Hematopoietic multipotent progenitor cell (in vitro differentiated cells): ENCODE data around the gene NME1. TPM values are rescaled to one million over a fixed set of nuclear protein-coding genes. Genes with fewer than 3 reads are reported as not detected.
A peak's percentile ranks its signal among the peaks of the same experiment; 100 is the strongest.
"Not testable (repeated sequence)": the region's sequence is repeated elsewhere in the genome, so short reads cannot be mapped to it uniquely, and the experiment has no call there.

Experiments used
- DNase-seq, 3 donors: peaks; one replicate each; pipeline ENCODE4 v3.0.0-alpha.2; 2011 to 2015; ENCODE audit warnings: low read depth in 2 of 3, low spot score in 2 of 3
- total RNA-seq: library from RNA; depleted of rRNA; stranded (reverse); fragments of >200 nt; gene quantifications from one replicate; pipeline ENCODE4 v1.2.3, GENCODE V29; 2012

The NME1 gene
- total RNA-seq, 1 donor: 49.5 TPM

- DNase-seq: no peak
Observed at GRCh38 chr17:51144266-51145022, 8.9 kb upstream of the NME1 start.

GRCh38 chr17:51147650-51148049, 5.7 kb upstream of the NME1 start:
- no peak for DNase-seq

- DNase-seq: no peak
Observed at GRCh38 chr17:51149163-51149562, 4.2 kb upstream of the NME1 start.

- DNase-seq: no peak
Observed at GRCh38 chr17:51150932-51151331, 2.4 kb upstream of the NME1 start.

DNA sequence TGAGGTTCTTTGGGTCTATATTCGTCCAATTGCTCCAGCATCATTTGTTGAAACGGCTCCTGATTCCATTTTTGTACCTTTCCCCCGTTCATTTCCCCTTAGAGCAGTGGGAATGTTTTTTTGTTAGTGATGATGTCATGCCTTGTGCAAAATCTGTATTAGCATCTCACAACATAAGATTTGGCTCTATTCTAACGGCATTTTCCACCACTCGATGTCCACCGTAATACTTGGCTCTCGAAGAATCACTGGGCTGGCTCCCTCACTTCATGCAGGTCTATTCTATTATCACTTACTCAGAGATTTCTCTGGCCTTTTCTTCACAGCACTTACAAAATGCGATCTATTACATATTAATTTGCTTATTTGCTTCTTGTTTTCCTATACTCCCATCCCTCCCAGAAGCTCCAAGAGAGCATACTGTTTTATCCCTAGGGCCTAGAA, 571 bp upstream of the NME1 start:
- no peak for DNase-seq

DNA sequence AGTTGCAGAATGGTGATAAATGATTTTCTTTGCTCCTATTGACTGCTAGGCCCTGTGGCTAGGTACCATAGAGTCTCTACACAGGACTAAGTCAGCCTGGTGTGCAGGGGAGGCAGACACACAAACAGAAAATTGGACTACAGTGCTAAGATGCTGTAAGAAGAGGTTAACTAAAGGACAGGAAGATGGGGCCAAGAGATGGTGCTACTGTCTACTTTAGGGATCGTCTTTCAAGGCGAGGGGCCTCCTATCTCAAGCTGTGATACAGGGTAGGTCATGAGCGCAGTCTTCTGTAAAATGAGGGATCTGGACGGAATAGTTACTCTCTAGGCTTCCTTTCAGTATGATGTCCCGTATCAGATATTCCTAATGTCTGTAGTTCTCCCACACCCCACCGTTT, 817 bp downstream of the NME1 start:
- DNase-seq: no peak

- DNase-seq: no peak
Observed at GRCh38 chr17:51155416-51155815, 2.1 kb downstream of the NME1 start.

DNA sequence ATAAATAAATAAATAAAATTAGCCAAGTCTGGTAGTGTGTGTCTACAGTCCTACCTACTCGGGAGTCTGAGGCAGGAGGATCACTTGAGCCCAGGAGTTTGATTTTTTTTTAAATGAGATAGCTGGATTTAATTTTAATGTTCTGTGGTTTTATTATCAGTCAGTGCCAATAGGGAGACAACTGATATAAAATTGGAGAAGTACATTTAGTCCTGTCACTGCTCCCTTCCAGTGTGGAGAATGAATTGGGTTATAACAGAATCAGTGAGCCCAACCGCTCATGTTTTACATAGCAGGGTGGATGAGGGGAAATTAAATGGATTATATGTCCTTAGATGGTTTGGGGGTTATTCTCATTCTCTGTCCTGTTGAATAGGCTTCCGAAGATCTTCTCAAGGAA, 6.2 kb downstream of the NME1 start:
- DNase-seq: no peak

GRCh38 chr17:51161541-51161940, 8.2 kb downstream of the NME1 start:
- DNase-seq: no peak

GRCh38 chr17:51164911-51165679, 11.7 kb downstream of the NME1 start:
- no peak for DNase-seq

GRCh38 chr17:51165680-51166197, 12.4 kb downstream of the NME1 start:
- DNase-seq: peak in 2 of 3 donors; percentile 22 to 60

GRCh38 chr17:51166198-51166986, 13.0 kb downstream of the NME1 start, which contains the start of gene NME2:
TSS of gene NME2 (plus strand) at chr17:51166411. CDS start at chr17:51166831, 420 bp downstream.
- DNase-seq: peak; percentile 36 to 69 (median 67)

GRCh38 chr17:51166987-51167931, 13.9 kb downstream of the NME1 start:
- peak in 2 of 3 donors; percentile 70 to 72 for DNase-seq

DNA sequence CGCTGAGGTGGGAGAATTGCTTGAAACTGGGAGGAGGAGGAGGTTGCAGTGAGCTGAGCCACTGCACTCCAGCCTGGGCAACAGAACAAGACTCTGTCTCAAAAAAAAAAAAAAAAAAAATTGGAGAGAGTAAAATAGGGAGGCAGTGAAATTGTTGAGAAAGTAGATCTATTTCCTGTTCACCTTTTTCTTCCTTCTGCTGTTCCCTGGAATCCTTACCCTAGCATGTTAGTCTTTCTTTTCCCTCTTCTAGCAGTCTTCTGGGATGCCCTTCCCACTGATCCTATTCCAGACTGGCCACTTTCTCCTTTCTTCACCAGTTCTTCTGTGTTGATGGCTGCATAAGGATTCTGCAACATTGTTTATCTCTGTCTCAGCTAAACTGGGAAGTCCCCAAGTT, 16.0 kb downstream of the NME1 start:
- DNase-seq: no peak

DNA sequence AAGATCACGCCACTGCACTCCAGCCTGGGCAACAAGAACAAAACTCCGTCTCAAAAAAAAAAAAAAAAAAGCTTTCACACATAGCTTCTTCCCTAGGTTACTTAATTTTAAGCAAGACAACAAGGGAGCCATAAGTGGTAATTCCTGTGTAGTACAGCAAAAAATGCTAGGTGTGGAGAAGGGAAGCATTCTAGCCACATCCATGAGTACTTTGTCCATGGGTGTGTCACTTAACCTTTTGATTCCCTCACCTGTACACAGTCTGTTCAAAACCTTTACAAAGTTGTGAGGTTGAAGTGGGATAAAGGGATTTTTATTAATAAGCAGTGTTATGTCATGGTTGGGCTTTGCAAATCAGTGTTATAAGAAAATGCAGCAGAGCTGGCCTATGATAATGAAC, 17.4 kb downstream of the NME1 start:
- no peak for DNase-seq

GRCh38 chr17:51172030-51172429, 18.7 kb downstream of the NME1 start:
- DNase-seq: not testable (repeated sequence)

GRCh38 chr17:51180486-51180885, 27.1 kb downstream of the NME1 start:
- DNase-seq: no peak

DNA sequence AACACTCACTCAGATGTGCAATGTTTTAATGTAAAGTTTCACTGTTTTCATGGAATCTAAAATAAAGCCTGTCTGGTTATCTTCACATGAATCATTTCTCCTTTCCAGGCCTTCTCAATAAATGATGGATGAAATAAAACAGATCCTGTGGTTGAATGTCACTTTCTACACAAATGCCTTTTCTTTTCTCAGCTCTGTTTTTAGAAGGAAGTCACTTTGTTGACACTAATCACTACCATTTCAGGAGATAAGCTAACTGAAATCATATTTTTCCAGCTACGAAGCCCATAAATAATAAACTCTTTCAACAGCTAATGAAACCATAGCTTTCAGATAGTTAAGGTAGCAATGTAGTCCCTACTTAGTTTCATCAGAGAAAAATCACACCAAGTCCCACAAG, 30.8 kb downstream of the NME1 start:
- no peak for DNase-seq

GRCh38 chr17:51185763-51186332, 32.5 kb downstream of the NME1 start:
- DNase-seq: no peak
